ENCODE measurements around the gene NODAL. TPM values are rescaled to one million over a fixed set of nuclear protein-coding genes. Genes with fewer than 3 reads are reported as not detected.

Gene NODAL
- total and polyA plus RNA-seq, 2 of the 4 experiments (the other 2 are of a cell fraction) = not detected

DNA sequence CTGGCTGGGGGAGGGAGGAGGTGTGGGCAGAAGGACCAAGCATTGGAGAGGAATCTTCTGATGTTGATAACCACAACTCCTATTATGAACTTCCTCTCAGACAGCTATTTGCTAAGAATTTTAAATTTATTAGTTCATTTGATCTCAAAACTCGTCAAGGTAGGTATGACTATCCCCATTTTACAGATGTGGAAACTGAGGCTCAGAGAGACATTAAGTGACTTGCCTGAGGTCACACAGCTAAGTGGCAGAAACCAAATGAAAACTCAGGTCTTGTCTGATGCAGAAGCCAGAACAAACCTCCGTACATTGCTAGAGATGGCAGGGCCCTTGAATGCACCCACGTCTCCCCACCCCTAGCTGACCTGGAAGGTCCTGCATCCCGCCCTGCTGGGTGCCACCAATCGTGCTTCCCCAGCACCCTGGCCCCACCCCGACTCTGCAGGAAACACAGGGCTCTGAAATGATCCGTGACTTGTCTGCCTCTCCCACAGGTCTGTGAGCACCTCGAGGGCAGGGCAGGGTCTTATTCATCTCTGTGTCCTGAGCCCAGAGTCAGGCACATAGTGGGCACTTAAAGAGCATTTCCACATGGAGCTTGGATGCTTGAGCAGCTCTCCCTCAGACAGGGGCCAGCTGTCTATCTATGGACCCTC, 31.4 kb upstream of the NODAL start:
- H2AK9ac ChIP-seq (replicated peaks; ENCODE audit: low read depth, low read length, poor library complexity) = no peak overlapping the region
- no peak overlapping the region for H3K14ac ChIP-seq (replicated peaks; ENCODE audit: low read depth, low read length)
- dilution Hi-C loops (cut with HindIII; ENCODE audit: low sequenced_read_pairs, unreplicated experiment) (no loop called here), intact Hi-C loops (cut with micrococcal nuclease) (no loop called here), in situ Hi-C loops (cut with MboI; ENCODE audit: low sequenced_read_pairs) (no loop called here)
- no peaks in the 10 kb centered on the region for H4K20me1 ChIP-seq (ENCODE audit: insufficient read depth, low read length)
- no peaks in the 10 kb centered on the region for H3K36me3 ChIP-seq (ENCODE audit: control insufficient read depth, insufficient read depth, low read length)
- no peaks in the 10 kb centered on the region for H3K79me1 ChIP-seq (ENCODE audit: low read depth in 1 of 2, low read length in 2 of 2)
- CTCF ChIA-PET = no interaction called here
- no peak overlapping the region for H3K4me2 ChIP-seq (ENCODE audit: low read depth, low read length)
- no peak overlapping the region for H2BK120ac ChIP-seq (ENCODE audit: low read depth, low read length)
- H3K4me3 ChIP-seq (ENCODE audit: insufficient read depth, low read depth, low read length) = no peak overlapping the region
- peak overlapping the region; percentile 35 for H2AFZ ChIP-seq (replicated peaks; ENCODE audit: low read length, poor library complexity)
- H3K27me3 ChIP-seq (ENCODE audit: control insufficient read depth, insufficient read depth, low read length) = peaks cover 71% of the 10 kb centered on the region
- H3K56ac ChIP-seq (ENCODE audit: extremely low read depth, insufficient read depth, low read length) = no peak overlapping the region
- H3K27ac ChIP-seq (ENCODE audit: insufficient read depth, low read length) = no peak overlapping the region
- H3K23ac ChIP-seq (ENCODE audit: low read depth, low read length) = no peak overlapping the region
- no peak for TF ChIP-seq FOS (IDR thresholded peaks at IDR 0.05; ENCODE audit: low read depth, low read length)
- no peak for TF ChIP-seq MAFK (IDR thresholded peaks at IDR 0.05; ENCODE audit: low read depth, low read length)
- TF ChIP-seq, protein P1, sequence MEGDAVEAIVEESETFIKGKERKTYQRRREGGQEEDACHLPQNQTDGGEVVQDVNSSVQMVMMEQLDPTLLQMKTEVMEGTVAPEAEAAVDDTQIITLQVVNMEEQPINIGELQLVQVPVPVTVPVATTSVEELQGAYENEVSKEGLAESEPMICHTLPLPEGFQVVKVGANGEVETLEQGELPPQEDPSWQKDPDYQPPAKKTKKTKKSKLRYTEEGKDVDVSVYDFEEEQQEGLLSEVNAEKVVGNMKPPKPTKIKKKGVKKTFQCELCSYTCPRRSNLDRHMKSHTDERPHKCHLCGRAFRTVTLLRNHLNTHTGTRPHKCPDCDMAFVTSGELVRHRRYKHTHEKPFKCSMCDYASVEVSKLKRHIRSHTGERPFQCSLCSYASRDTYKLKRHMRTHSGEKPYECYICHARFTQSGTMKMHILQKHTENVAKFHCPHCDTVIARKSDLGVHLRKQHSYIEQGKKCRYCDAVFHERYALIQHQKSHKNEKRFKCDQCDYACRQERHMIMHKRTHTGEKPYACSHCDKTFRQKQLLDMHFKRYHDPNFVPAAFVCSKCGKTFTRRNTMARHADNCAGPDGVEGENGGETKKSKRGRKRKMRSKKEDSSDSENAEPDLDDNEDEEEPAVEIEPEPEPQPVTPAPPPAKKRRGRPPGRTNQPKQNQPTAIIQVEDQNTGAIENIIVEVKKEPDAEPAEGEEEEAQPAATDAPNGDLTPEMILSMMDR (conservative IDR thresholded peaks at IDR 0.05; ENCODE audit: low read depth, low read length) = no peak
- TF ChIP-seq POLR2A (IDR thresholded peaks at IDR 0.05; ENCODE audit: low read depth, low read length) = no peak
- TF ChIP-seq RFX5 (IDR thresholded peaks at IDR 0.05; ENCODE audit: low read depth, low read length) = no peak
- TF ChIP-seq CEBPB (IDR thresholded peaks at IDR 0.05; ENCODE audit: low read depth, low read length) = no peak
- TF ChIP-seq NFE2L2 (IDR thresholded peaks at IDR 0.05; ENCODE audit: low read depth, low read length) = no peak
- no peak for TF ChIP-seq RAD21 (IDR thresholded peaks at IDR 0.05; ENCODE audit: low read length)
- no peak for TF ChIP-seq RCOR1 (IDR thresholded peaks at IDR 0.05; ENCODE audit: insufficient replicate concordance, low read length)
- TF ChIP-seq SMC3 (IDR thresholded peaks at IDR 0.05; ENCODE audit: low read depth, low read length) = no peak
- no peak for TF ChIP-seq MAZ (IDR thresholded peaks at IDR 0.05; ENCODE audit: borderline replicate concordance, low read depth, low read length)
- no peak for TF ChIP-seq BHLHE40 (IDR thresholded peaks at IDR 0.05; ENCODE audit: low read depth, low read length)
- TF ChIP-seq, protein P2, sequence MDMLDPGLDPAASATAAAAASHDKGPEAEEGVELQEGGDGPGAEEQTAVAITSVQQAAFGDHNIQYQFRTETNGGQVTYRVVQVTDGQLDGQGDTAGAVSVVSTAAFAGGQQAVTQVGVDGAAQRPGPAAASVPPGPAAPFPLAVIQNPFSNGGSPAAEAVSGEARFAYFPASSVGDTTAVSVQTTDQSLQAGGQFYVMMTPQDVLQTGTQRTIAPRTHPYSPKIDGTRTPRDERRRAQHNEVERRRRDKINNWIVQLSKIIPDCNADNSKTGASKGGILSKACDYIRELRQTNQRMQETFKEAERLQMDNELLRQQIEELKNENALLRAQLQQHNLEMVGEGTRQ (IDR thresholded peaks at IDR 0.05; ENCODE audit: low read depth, low read length) = no peak
- TF ChIP-seq MXI1 (IDR thresholded peaks at IDR 0.05; ENCODE audit: borderline replicate concordance, low read depth, low read length) = no peak
- TF ChIP-seq, protein P3, sequence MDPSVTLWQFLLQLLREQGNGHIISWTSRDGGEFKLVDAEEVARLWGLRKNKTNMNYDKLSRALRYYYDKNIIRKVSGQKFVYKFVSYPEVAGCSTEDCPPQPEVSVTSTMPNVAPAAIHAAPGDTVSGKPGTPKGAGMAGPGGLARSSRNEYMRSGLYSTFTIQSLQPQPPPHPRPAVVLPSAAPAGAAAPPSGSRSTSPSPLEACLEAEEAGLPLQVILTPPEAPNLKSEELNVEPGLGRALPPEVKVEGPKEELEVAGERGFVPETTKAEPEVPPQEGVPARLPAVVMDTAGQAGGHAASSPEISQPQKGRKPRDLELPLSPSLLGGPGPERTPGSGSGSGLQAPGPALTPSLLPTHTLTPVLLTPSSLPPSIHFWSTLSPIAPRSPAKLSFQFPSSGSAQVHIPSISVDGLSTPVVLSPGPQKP (IDR thresholded peaks at IDR 0.05; ENCODE audit: borderline replicate concordance, low read depth, low read length) = no peak
- TF ChIP-seq CHD1 (IDR thresholded peaks at IDR 0.05; ENCODE audit: low read depth, low read length) = no peak
- POLR2A ChIA-PET (ENCODE audit: unreplicated experiment) = no interaction called here
- no peak for DNase-seq
- H3K9ac ChIP-seq (ENCODE audit: low read depth, low read length) = no peak overlapping the region
- no peak overlapping the region for H3K18ac ChIP-seq (ENCODE audit: low read depth, low read length)
- H2BK5ac ChIP-seq (ENCODE audit: low read depth, low read length, poor library complexity, severe bottlenecking) = no peak overlapping the region
- no peak overlapping the region for H3K4ac ChIP-seq (ENCODE audit: low read depth, low read length)
- ATAC-seq (ENCODE audit: low read depth) = no peak
- whole genome bisulfite sequencing, 2 experiments (ENCODE audit: extremely low coverage in 2 of 2, insufficient read length in 1 of 2) = 51% methylated on average over 6 of the region's 8 CpGs; no CpG with 5 or more reads in 1 of the 2 experiments
- no peak overlapping the region for H4K91ac ChIP-seq (ENCODE audit: insufficient read depth, low read depth, low read length)
- no peak overlapping the region for H4K5ac ChIP-seq (ENCODE audit: low read depth, low read length)
- H2BK15ac ChIP-seq (ENCODE audit: low read depth, low read length) = no peak overlapping the region
- H2BK20ac ChIP-seq (ENCODE audit: low read depth, low read length) = no peak overlapping the region
- H3K9me3 ChIP-seq (ENCODE audit: control insufficient read depth, insufficient read depth, low read length) = no peaks in the 10 kb centered on the region
- no TSS peak for BruUV-seq (replicated peaks)
- H3K4me1 ChIP-seq (ENCODE audit: control insufficient read depth, insufficient read depth, low read length) = no peaks in the 10 kb centered on the region
- no peak overlapping the region for H4K8ac ChIP-seq (ENCODE audit: low read depth in 2 of 2, low read length in 2 of 2)
- no peak overlapping the region for H2AK5ac ChIP-seq (ENCODE audit: low read depth, low read length)
- H3K9me1 ChIP-seq (ENCODE audit: insufficient read depth, low read length) = no peaks in the 10 kb centered on the region

Measured in IMR-90 (cell line).